ENCODE results near the gene PLA2G4D. TPM values are rescaled to one million over a fixed set of nuclear protein-coding genes. Genes with fewer than 3 reads are reported as not detected.

PLA2G4D gene
- total RNA-seq, 4 donors from 2014 or later: 15.0 to 29.6 (median 24.4) TPM

GRCh38 chr15:42140383-42141070 is 46.2 kb upstream of the PLA2G4D start:
- Histone ChIP-seq H3K4me1 (peaks cover 8% of the 10 kb centered on the region), H3K4me3 (no peak overlapping the region), H3K27ac (no peak overlapping the region), H3K27me3 (no peaks in the 10 kb centered on the region), H3K36me3 (no peaks in the 10 kb centered on the region), H3K9me3 (no peaks in the 10 kb centered on the region)
- DNase-seq (ENCODE audit: low spot score in 2 of 2): peak; percentile 53 to 69
- 87% methylated on average over 7 of the region's 8 CpGs for WGBS
- no peak for TF ChIP-seq EP300 (IDR thresholded peaks at IDR 0.05)
- no peak for TF ChIP-seq POLR2AphosphoS5 (IDR thresholded peaks at IDR 0.05)
- TF ChIP-seq, protein P1, sequence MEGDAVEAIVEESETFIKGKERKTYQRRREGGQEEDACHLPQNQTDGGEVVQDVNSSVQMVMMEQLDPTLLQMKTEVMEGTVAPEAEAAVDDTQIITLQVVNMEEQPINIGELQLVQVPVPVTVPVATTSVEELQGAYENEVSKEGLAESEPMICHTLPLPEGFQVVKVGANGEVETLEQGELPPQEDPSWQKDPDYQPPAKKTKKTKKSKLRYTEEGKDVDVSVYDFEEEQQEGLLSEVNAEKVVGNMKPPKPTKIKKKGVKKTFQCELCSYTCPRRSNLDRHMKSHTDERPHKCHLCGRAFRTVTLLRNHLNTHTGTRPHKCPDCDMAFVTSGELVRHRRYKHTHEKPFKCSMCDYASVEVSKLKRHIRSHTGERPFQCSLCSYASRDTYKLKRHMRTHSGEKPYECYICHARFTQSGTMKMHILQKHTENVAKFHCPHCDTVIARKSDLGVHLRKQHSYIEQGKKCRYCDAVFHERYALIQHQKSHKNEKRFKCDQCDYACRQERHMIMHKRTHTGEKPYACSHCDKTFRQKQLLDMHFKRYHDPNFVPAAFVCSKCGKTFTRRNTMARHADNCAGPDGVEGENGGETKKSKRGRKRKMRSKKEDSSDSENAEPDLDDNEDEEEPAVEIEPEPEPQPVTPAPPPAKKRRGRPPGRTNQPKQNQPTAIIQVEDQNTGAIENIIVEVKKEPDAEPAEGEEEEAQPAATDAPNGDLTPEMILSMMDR (IDR thresholded peaks at IDR 0.05): no peak
- no peak for TF ChIP-seq POLR2A (IDR thresholded peaks at IDR 0.05)

DNA sequence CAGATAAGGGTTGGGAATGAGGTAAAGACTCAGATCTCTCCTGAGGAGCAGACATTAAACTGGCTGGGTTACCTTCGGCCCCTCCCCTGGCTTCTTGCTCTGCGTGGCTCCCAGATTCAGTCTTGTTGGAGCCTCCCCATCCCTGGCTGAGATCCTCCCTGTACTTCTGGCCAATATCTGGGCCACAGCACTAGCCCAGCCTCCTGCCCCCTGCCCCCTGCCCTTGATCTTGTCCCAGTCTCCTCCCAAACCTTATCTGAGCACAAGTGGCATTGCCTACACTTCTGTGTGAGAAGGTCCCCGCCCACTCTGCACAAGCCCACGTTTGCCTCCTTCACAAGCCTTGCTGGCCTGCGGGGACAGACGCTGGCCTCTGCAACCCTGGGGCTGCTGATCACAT is 45.2 kb upstream of the PLA2G4D start:
- Histone ChIP-seq H3K4me1 (peaks cover 8% of the 10 kb centered on the region), H3K27me3 (no peaks in the 10 kb centered on the region), H3K27ac (no peak overlapping the region), H3K36me3 (no peaks in the 10 kb centered on the region), H3K9me3 (no peaks in the 10 kb centered on the region), H3K4me3 (no peak overlapping the region)
- WGBS: 67% methylated on average over 6 of the region's 6 CpGs
- TF ChIP-seq, protein P1 (IDR thresholded peaks at IDR 0.05): no peak
- TF ChIP-seq POLR2AphosphoS5 (IDR thresholded peaks at IDR 0.05) (no peak), POLR2A (IDR thresholded peaks at IDR 0.05) (no peak), EP300 (IDR thresholded peaks at IDR 0.05) (no peak)
- DNase-seq (ENCODE audit: low spot score in 2 of 2): peak; percentile 44 to 50

GRCh38 chr15:42138968-42139386 is 44.6 kb upstream of the PLA2G4D start:
- TF ChIP-seq, protein P1 (IDR thresholded peaks at IDR 0.05): no peak
- TF ChIP-seq EP300 (IDR thresholded peaks at IDR 0.05): no peak
- no peak for TF ChIP-seq POLR2AphosphoS5 (IDR thresholded peaks at IDR 0.05)
- no peak for TF ChIP-seq POLR2A (IDR thresholded peaks at IDR 0.05)
- H3K36me3 ChIP-seq: no peaks in the 10 kb centered on the region
- DNase-seq (ENCODE audit: low spot score in 2 of 2): peak; percentile 45 to 59
- 51% methylated on average over 3 of the region's 3 CpGs for WGBS
- no peaks in the 10 kb centered on the region for H3K9me3 ChIP-seq
- H3K4me3 ChIP-seq: no peak overlapping the region
- peaks cover 8% of the 10 kb centered on the region for H3K4me1 ChIP-seq
- H3K27ac ChIP-seq: no peak overlapping the region
- no peaks in the 10 kb centered on the region for H3K27me3 ChIP-seq

- Histone ChIP-seq H3K36me3 (no peaks in the 10 kb centered on the region), H3K27ac (no peak overlapping the region), H3K27me3 (no peaks in the 10 kb centered on the region), H3K4me3 (no peak overlapping the region), H3K4me1 (peaks cover 8% of the 10 kb centered on the region), H3K9me3 (no peaks in the 10 kb centered on the region)
- no peak for TF ChIP-seq POLR2AphosphoS5 (IDR thresholded peaks at IDR 0.05)
- no peak for TF ChIP-seq POLR2A (IDR thresholded peaks at IDR 0.05)
- TF ChIP-seq EP300 (IDR thresholded peaks at IDR 0.05): no peak
- TF ChIP-seq, protein P1 (IDR thresholded peaks at IDR 0.05): no peak
- WGBS: 82% methylated on average over 4 of the region's 4 CpGs
- peak; percentile 37 to 43 for DNase-seq (ENCODE audit: low spot score in 2 of 2)
These were observed 44.0 kb upstream of the PLA2G4D start for GRCh38 chr15:42138411-42138810.

DNA sequence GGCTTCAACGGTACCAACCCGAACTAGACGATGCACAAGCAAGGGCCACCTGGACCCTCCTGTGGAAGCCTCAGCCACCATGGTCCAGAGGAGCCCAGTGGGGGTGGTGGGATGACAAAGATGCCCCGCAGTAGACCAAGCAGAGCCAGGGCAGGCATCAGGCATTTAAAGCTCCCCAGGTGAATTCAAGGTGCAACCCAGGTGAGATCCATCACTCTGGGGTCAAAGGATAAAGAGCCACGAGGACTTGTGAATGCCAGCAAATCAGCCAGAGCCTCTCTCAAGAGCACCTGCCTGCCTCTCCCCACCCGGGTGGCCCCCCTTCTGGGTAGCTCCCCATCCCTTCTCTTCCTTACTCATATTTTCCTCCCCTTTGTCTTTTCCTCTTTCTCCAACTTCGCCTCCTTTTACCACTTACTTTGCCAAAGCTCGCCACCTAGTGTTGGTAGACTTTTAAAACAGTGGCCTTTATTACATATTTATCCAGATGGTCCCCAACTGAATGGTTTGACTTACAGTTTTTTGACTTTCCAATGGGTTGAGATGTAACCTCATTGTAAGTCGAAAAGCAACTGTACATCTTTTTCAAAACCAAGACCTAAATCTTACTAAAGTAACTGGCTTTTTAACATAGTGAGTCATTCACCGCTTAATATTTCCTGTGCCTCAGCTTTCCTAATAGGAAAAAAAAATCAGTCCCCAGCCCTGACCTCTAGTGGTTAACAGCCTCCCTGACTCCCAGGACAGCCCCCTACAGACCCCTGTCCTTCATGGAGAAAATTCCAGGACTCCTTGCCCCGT is 43.3 kb upstream of the PLA2G4D start:
- Histone ChIP-seq H3K4me1 (peaks cover 8% of the 10 kb centered on the region), H3K27ac (no peak overlapping the region), H3K27me3 (no peaks in the 10 kb centered on the region), H3K36me3 (no peaks in the 10 kb centered on the region), H3K4me3 (no peak overlapping the region), H3K9me3 (no peaks in the 10 kb centered on the region)
- peak; percentile 44 to 65 for DNase-seq (ENCODE audit: low spot score in 2 of 2)
- 55% methylated on average over 11 of the region's 11 CpGs for WGBS
- TF ChIP-seq, protein P1 (IDR thresholded peaks at IDR 0.05): peak in 1 of 2 donors; percentile 38
- TF ChIP-seq POLR2A (IDR thresholded peaks at IDR 0.05) (no peak), EP300 (IDR thresholded peaks at IDR 0.05) (no peak), POLR2AphosphoS5 (IDR thresholded peaks at IDR 0.05) (no peak)

Data from suprapubic skin (tissue), 4 donors.